ENCODE measurements around the gene FAM171A1.

- TF ChIP-seq POLR2AphosphoS5 (IDR thresholded peaks at IDR 0.05; ENCODE audit: low read depth, low read length) = no peak
- TF ChIP-seq CTCF (IDR thresholded peaks at IDR 0.05) = no peak
- TF ChIP-seq TEAD4 (IDR thresholded peaks at IDR 0.05; ENCODE audit: borderline replicate concordance, insufficient read depth) = no peak
- no peak for TF ChIP-seq RFX5 (IDR thresholded peaks at IDR 0.05; ENCODE audit: low read length)
- no peak for TF ChIP-seq EZH2phosphoT487 (IDR thresholded peaks at IDR 0.05; ENCODE audit: borderline replicate concordance, low read depth)
- TF ChIP-seq EP300 (IDR thresholded peaks at IDR 0.05; ENCODE audit: borderline replicate concordance in 1 of 2, low read depth in 1 of 2, low read length in 1 of 2) = no peak
- no peak for TF ChIP-seq RCOR1 (IDR thresholded peaks at IDR 0.05; ENCODE audit: low read length)
- no peak for TF ChIP-seq USF2 (IDR thresholded peaks at IDR 0.05; ENCODE audit: borderline replicate concordance, low read depth, low read length)
- TF ChIP-seq RAD21 (IDR thresholded peaks at IDR 0.05; ENCODE audit: low read length) = no peak
- TF ChIP-seq ZBTB33 (IDR thresholded peaks at IDR 0.05; ENCODE audit: borderline replicate concordance, low read depth) = no peak
Measured at GRCh38 chr10:15416034-15416433, 44.9 kb upstream of the FAM171A1 start.
